CD14-positive monocyte (primary cell): ENCODE results near the gene DYNLT2. TPM values are rescaled to one million over a fixed set of nuclear protein-coding genes. Genes with fewer than 3 reads are reported as not detected.

Source experiments
- DNase-seq, 3 donors: peaks; one replicate each; pipeline ENCODE4 v3.0.0-alpha.2; 2011 to 2022
- H2AFZ ChIP-seq: 2 replicates; pipeline ENCODE4 v1.6.0; 2012; ENCODE audit warnings: mild to moderate bottlenecking, low read depth, low read length, inconsistent platforms; ENCODE audit not compliant: insufficient read depth, poor library complexity, severe bottlenecking
- H3K27ac ChIP-seq, 2 donors: 1 replicate in 1 of 2; 2 replicates in 1 of 2; pipeline ENCODE4 v1.5.1; 2012 to 2013; ENCODE audit warnings: low read length in 2 of 2, control low read depth in 1 of 2, inconsistent platforms in 1 of 2, low read depth in 1 of 2, mild to moderate bottlenecking in 1 of 2
- H3K27me3 ChIP-seq, 2 donors: one replicate each; pipeline versions ENCODE4 v1.6.0 to v1.6.1; 2011 to 2013; ENCODE audit warnings: low read length in 2 of 2; ENCODE audit not compliant: control insufficient read depth in 2 of 2, insufficient read depth in 2 of 2
- H3K36me3 ChIP-seq, 2 donors: replicated peaks in 1 of 2; 1 replicate in 1 of 2; 2 replicates in 1 of 2; pipeline versions ENCODE4 v1.5.1 to v1.6.1; 2012 to 2013; ENCODE audit warnings: low read length in 2 of 2, control low read depth in 1 of 2, inconsistent platforms in 1 of 2, mild to moderate bottlenecking in 1 of 2; ENCODE audit not compliant: insufficient read depth in 2 of 2, control insufficient read depth in 1 of 2
- H3K4me1 ChIP-seq, 2 donors: 1 replicate in 1 of 2; 2 replicates in 1 of 2; pipeline versions ENCODE4 v1.5.1 to v1.6.1; 2012 to 2013; ENCODE audit warnings: low read length in 2 of 2, control low read depth in 1 of 2, inconsistent platforms in 1 of 2, mild to moderate bottlenecking in 1 of 2, moderate library complexity in 1 of 2; ENCODE audit not compliant: insufficient read depth in 2 of 2, control insufficient read depth in 1 of 2
- H3K4me2 ChIP-seq: replicated peaks from 2 replicates; pipeline ENCODE3; 2012; ENCODE audit warnings: low read length, moderate library complexity, mild to moderate bottlenecking; ENCODE audit not compliant: poor library complexity, severe bottlenecking; ENCODE audit errors: extremely low read depth
- H3K4me3 ChIP-seq, 3 experiments: fragments of 200-600 bp in 1 of 3; sonication (generic) in 1 of 3; replicated peaks in 1 of 3; 1 replicate in 2 of 3; 2 replicates in 1 of 3; pipeline ENCODE4 v1.5.1; 2011 to 2013; ENCODE audit warnings: low read length in 3 of 3, mild to moderate bottlenecking in 3 of 3, control low read depth in 2 of 3, low read depth in 2 of 3, inconsistent platforms in 1 of 3, moderate library complexity in 1 of 3
- H3K79me2 ChIP-seq: 2 replicates; pipeline ENCODE4 v1.6.0; 2012; ENCODE audit warnings: mild to moderate bottlenecking, control low read depth, inconsistent platforms, low read length, moderate library complexity; ENCODE audit not compliant: insufficient read depth
- H3K9ac ChIP-seq: 2 replicates; pipeline ENCODE4 v1.6.0; 2017; ENCODE audit warnings: low read length, mild to moderate bottlenecking; ENCODE audit not compliant: insufficient read depth, poor library complexity, severe bottlenecking
- H3K9me3 ChIP-seq, 2 donors: replicated peaks in 1 of 2; 1 replicate in 1 of 2; 2 replicates in 1 of 2; pipeline versions ENCODE4 v1.5.1 to v1.6.1; 2012 to 2013; ENCODE audit warnings: low read length in 2 of 2, control low read depth in 1 of 2; ENCODE audit not compliant: control insufficient read depth in 1 of 2, insufficient read depth in 1 of 2
- H4K20me1 ChIP-seq: 2 replicates; pipeline ENCODE4 v1.6.0; 2012; ENCODE audit warnings: mild to moderate bottlenecking, low read length, control low read depth, moderate library complexity; ENCODE audit not compliant: insufficient read depth
- H3K27ac Mint-ChIP-seq, 7 donors: one replicate each; pipeline ENCODE4 v1.8.0; 2020; ENCODE audit warnings: mild to moderate bottlenecking in 7 of 7, mixed read lengths in 7 of 7, moderate library complexity in 6 of 7, inconsistent platforms in 2 of 7
- H3K27me3 Mint-ChIP-seq, 3 donors: one replicate each; pipeline ENCODE4 v1.8.0; 2021 to 2022; ENCODE audit warnings: low read depth in 3 of 3, mild to moderate bottlenecking in 3 of 3, mixed read lengths in 3 of 3, moderate library complexity in 3 of 3, inconsistent platforms in 1 of 3
- H3K36me3 Mint-ChIP-seq, 2 donors: one replicate each; pipeline ENCODE4 v1.8.0; 2020; ENCODE audit warnings: mixed read lengths in 2 of 2, inconsistent platforms in 1 of 2, mild to moderate bottlenecking in 1 of 2
- H3K4me1 Mint-ChIP-seq: one replicate; pipeline ENCODE4 v1.8.0; 2020; ENCODE audit warnings: mild to moderate bottlenecking, mixed read lengths
- H3K4me3 Mint-ChIP-seq, 2 donors: one replicate each; pipeline ENCODE4 v1.8.0; 2020; ENCODE audit warnings: mild to moderate bottlenecking in 2 of 2, mixed read lengths in 2 of 2, moderate library complexity in 1 of 2
- H3K9me3 Mint-ChIP-seq, 7 donors: one replicate each; pipeline ENCODE4 v1.8.0; 2020 to 2022; ENCODE audit warnings: mixed read lengths in 7 of 7, mild to moderate bottlenecking in 6 of 7, moderate library complexity in 6 of 7, inconsistent platforms in 2 of 7
- WGBS: methylation state at CpG from one replicate; pipeline ENCODE4 v1.1.5; 2013; ENCODE audit warnings: missing lambda C conversion rate; ENCODE audit not compliant: insufficient coverage; 5-methylcytosine and 5-hydroxymethylcytosine counted together
- intact Hi-C, 2 donors: fragments of 100-400 bp; cut with micrococcal nuclease; formaldehyde crosslinking; loops; one replicate each; pipeline versions ENCODE4 v1.15.0 to v1.15.1; 2023
- polyA plus RNA-seq, 3 donors: library from polyadenylated mRNA; depleted of rRNA in 1 of 3; unstranded in 2 of 3; stranded (reverse) in 1 of 3; fragments of 300-500 nt in 2 of 3; fragments of >200 nt in 1 of 3; fragmentation: Illumina TruSeq in 2 of 3; gene quantifications; 1 replicate in 2 of 3; 2 replicates in 1 of 3; pipeline ENCODE4 v1.2.3, GENCODE V29; 2012 to 2021
- TF ChIP-seq, protein P1 (sequence below): fragments of 200-600 bp; IDR thresholded peaks from one replicate; pipeline ENCODE4 v1.8.0; 2022; ENCODE audit warnings: antibody characterized with exemption, mild to moderate bottlenecking

Gene DYNLT2
- polyA plus RNA-seq, 3 donors = 0.19 to 1.5 (median 0.86) TPM

DNA sequence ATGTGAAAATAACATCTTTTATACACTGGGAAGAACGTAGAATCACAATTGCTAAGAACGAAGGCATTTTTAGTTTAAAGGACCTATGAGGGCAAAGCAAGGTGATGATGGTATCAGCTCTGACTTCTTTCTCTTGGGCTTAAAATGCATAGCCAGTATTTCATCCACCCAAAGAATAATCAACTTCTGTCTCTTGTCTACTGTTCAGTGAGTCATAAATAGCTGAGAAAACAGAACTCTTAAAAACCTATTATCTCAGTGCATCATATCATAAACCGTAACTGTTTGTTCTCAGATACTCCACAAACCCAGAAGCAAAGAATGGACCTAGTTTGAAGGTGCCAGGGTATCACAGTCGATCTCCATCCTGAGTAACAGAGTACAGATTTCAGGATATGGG, 32.3 kb downstream of the DYNLT2 start:
- intact Hi-C loops = no loop called here
- H4K20me1 ChIP-seq = peaks cover 7% of the 10 kb centered on the region
- H3K27me3 ChIP-seq = no peaks in the 10 kb centered on the region
- no peak overlapping the region for H2AFZ ChIP-seq
- no peak overlapping the region for H3K4me3 ChIP-seq
- no peaks in the 10 kb centered on the region for H3K9me3 ChIP-seq
- H3K36me3 ChIP-seq = peaks cover 15 to 32% of the 10 kb centered on the region in 2 donors
- Mint-ChIP-seq H3K27me3 (peaks cover 0 to 3% (median 3%) of the 10 kb centered on the region in 3 donors), H3K27ac (no peak overlapping the region), H3K36me3 (peaks cover 29 to 32% of the 10 kb centered on the region in 2 donors), H3K9me3 (peaks cover 0 to 4% (median 0%) of the 10 kb centered on the region in 7 donors), H3K4me1 (peaks cover 26% of the 10 kb centered on the region), H3K4me3 (no peak overlapping the region)
- H3K4me1 ChIP-seq = peaks cover 19 to 31% of the 10 kb centered on the region in 2 donors
- DNase-seq = no peak
- WGBS = no CpG with 5 or more reads among the region's 4 CpGs
- TF ChIP-seq, protein P1, sequence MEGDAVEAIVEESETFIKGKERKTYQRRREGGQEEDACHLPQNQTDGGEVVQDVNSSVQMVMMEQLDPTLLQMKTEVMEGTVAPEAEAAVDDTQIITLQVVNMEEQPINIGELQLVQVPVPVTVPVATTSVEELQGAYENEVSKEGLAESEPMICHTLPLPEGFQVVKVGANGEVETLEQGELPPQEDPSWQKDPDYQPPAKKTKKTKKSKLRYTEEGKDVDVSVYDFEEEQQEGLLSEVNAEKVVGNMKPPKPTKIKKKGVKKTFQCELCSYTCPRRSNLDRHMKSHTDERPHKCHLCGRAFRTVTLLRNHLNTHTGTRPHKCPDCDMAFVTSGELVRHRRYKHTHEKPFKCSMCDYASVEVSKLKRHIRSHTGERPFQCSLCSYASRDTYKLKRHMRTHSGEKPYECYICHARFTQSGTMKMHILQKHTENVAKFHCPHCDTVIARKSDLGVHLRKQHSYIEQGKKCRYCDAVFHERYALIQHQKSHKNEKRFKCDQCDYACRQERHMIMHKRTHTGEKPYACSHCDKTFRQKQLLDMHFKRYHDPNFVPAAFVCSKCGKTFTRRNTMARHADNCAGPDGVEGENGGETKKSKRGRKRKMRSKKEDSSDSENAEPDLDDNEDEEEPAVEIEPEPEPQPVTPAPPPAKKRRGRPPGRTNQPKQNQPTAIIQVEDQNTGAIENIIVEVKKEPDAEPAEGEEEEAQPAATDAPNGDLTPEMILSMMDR = no peak
- no peak overlapping the region for H3K4me2 ChIP-seq
- peaks cover 50% of the 10 kb centered on the region for H3K79me2 ChIP-seq
- no peak overlapping the region for H3K27ac ChIP-seq
- H3K9ac ChIP-seq = no peak overlapping the region

DNA sequence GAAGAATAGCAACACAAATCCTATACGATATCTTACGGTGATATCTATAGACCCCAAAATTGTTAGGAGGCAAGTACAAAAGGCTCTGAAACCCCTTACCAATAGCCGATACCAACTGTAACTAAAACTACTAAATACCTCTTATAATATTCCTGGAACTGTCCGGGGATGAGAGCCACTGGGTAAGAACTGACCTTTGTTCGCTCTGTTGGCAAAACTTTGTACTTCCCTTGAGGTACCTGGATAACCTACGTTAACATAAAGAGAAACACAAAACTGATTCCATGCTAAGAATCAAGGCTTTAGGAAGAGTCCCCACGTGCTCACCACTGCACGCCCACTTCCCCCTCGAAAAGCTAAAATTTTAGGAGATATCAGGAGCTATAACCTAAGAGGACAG, 36.8 kb downstream of the DYNLT2 start:
- H3K4me1 Mint-ChIP-seq = peaks cover 3% of the 10 kb centered on the region
- no peak overlapping the region for H3K4me2 ChIP-seq

More for the DNA sequence above, 36.8 kb downstream of the DYNLT2 start:
- Mint-ChIP-seq H3K36me3 (peaks cover 61 to 65% of the 10 kb centered on the region in 2 donors), H3K27ac (no peak overlapping the region), H3K27me3 (peaks cover 0 to 3% (median 0%) of the 10 kb centered on the region in 3 donors), H3K4me3 (no peak overlapping the region), H3K9me3 (peaks cover 0 to 2% (median 0%) of the 10 kb centered on the region in 7 donors)
- Histone ChIP-seq H3K79me2 (peaks cover 22% of the 10 kb centered on the region), H3K27ac (no peak overlapping the region), H3K9ac (no peak overlapping the region), H3K4me3 (no peak overlapping the region), H3K36me3 (peaks cover 31 to 67% of the 10 kb centered on the region in 2 donors), H2AFZ (no peak overlapping the region), H3K4me1 (no peaks in the 10 kb centered on the region), H3K27me3 (no peaks in the 10 kb centered on the region), H3K9me3 (no peaks in the 10 kb centered on the region), H4K20me1 (no peaks in the 10 kb centered on the region)
- 98% methylated on average over 6 of the region's 9 CpGs for WGBS
- DNase-seq = no peak
- TF ChIP-seq, protein P1 = no peak
- intact Hi-C loops = no loop called here
